AG08395 (cell line): ENCODE results near the gene LAMTOR2.

Experiments
- DNase-seq: peaks from one replicate; pipeline ENCODE4 v3.0.0; 2012; ENCODE audit warnings: mixed read lengths, low spot score

LAMTOR2 gene

GRCh38 chr1:156076609-156077429, 22.2 kb downstream of the LAMTOR2 start:
- no peak for DNase-seq

DNA sequence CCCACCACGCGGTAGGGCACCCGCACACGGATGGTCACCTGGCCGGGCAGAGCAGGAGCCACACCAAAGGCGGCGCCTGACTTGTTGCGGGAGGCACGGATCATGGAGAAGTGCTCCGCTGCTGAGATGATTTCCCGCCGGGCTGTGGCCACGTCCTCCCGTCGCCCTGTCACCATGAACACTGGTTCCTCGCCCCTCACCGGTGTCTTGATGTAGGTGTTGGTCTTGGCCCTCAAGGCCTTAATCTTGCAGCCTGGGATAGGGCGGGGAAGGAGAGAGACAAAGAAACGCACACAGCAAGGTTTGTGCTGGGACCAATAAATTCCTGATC, 22.8 kb downstream of the LAMTOR2 start:
- no peak for DNase-seq

- DNase-seq, result no peak
These were observed 24.1 kb downstream of the LAMTOR2 start for GRCh38 chr1:156078728-156079127.

DNA sequence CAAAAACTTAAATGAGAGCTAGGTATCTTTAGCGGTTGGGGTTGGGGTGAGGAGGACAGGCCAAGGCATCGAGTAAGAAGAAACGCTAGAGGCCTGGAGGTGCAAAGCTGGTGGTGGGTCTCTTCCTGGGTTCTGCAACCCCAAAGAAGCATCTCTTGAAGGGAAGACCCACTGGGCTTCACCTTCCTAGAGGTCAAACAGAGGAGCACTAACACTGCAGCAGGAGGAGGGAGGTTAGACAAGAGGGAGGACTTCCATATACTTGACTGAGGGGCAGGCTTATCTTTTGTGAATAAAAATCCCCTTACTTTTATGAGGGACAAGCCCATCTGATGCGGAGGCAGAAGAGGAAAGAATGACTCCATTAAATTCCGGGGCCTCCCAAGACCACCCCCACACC, 25.2 kb downstream of the LAMTOR2 start:
- no peak for DNase-seq

DNA sequence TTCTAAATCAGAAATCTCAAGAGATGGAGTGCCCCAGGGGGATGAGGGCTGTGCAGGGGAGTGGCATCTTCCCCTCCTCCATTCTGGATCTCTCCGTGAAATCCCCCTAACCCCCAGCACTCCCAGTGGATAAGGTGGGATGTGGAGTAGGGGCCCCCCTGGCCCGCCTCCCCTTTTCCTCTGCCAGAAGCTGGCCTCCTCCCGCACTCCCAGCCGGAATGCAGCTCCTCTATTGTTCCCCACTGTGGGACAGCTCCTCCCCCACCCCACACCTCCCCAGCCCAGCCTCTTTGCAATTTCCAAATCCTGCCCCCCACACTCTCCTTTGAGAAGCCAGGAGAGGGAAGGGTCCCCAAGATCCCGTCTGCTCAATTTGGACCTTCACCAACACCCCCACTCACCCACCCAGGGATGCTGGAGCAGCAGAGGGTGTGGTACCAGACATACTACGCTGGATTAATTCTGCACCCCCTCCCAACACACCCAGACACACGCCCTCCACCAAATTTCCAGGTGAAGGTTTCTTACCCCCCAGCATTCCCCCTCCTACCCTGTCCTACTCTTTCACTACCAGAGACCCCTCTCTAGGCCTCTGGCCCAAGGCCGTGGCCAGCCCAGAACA, 25.8 kb downstream of the LAMTOR2 start:
- DNase-seq, result no peak

DNA sequence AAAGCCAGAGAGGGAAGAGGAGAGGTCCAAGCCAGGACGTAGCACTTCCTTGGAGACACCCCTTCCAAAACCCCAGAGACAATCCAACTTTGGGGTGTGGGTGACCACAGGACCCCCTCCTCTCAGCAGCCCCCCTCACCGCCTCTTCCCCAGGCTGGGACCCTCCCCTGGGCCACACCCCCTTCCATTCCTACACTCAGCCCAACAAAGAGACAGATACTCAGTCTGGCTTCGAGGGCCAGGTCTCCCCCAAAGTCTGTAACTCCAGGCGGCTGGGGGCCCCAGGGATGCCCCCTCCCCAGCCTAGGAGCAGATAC, 26.2 kb downstream of the LAMTOR2 start:
- DNase-seq, result no peak

- no peak for DNase-seq
These were observed 26.8 kb downstream of the LAMTOR2 start for GRCh38 chr1:156081180-156081916.

DNA sequence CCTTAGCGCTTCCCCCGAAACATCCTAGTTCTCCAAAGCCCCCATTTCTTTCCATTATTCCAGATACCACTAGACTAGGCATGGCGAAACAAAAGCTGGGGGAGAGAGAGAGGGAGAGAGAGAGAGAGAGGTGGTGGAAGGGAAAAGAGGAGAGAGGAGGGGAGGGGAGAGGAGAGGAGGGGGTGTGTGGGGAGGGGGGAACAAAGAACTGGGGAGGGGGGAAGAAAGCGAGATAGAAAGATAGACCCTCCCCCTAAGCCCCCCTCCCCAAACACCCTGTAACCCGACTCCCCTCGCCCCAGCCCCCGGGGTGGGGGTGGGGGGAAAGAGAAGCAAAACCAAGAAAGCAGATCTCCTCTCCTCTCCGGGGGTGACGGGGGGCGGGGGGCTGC, 27.3 kb downstream of the LAMTOR2 start:
- no peak for DNase-seq

- peak; percentile 92 for DNase-seq
These were observed 27.9 kb downstream of the LAMTOR2 start, which contains the start of gene MEX3A for GRCh38 chr1:156082309-156083091. TSS of gene MEX3A (minus strand) at chr1:156082465. CDS start at chr1:156081998, 467 bp downstream.

GRCh38 chr1:156083800-156084790, 29.5 kb downstream of the LAMTOR2 start:
- no peak for DNase-seq

DNA sequence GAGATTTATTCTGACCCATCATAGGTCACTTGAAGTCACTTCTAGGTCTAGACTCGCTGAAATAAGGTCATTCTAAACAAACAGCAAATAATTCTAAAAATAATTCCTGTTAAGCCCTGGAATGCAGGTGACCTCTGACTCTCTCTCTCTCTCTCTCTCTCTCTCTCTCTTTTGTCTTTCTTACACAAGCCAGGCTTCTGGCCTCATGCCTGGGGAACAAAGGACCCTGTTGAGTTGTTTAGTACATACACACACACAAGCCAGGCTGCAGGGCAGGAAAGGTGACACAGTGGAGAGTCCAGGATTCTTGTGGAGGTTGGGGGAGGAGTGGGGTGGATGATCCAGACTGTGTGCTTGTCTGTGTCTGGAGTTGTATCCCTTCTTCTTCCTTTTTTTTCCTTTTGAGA, 31.7 kb downstream of the LAMTOR2 start:
- no peak for DNase-seq

- no peak for DNase-seq
These were observed 35.1 kb downstream of the LAMTOR2 start for GRCh38 chr1:156089704-156090103.

- DNase-seq, result no peak
These were observed 35.7 kb downstream of the LAMTOR2 start for GRCh38 chr1:156090138-156090839.

GRCh38 chr1:156090840-156091188, 36.2 kb downstream of the LAMTOR2 start:
- DNase-seq, result peak; percentile 74

GRCh38 chr1:156091610-156092009, 37.0 kb downstream of the LAMTOR2 start:
- no peak for DNase-seq

DNA sequence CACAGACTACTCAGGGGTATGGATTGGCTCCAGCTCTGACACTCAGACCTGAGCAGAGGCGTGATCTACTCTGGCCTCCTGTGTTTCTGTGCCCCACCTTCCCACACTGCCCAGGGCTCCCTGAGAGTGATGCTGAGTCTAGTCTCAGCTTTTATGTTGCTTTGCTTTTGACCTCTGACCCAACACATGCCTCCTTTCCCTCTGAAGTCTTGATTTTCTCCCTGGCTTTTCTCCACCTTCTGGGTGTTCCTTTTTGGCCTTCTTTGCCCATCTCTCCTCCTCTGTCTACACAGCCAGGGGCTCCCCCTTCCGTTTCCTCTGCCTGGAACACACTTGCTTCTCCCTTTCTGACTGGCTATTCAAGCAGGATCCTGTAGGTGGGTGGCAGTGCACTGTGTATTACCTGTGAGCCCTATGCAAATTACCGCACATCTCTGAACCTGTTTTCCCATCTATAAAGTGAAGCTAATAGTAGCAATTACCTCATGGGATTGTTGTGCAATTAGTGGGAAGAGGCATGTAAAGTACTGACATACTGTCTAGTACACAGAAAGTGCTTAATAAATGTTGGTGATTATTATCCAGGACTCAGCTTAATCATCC, 41.4 kb downstream of the LAMTOR2 start:
- no peak for DNase-seq

- peak; percentile 86 for DNase-seq
These were observed 42.2 kb downstream of the LAMTOR2 start for GRCh38 chr1:156096640-156097391.

DNA sequence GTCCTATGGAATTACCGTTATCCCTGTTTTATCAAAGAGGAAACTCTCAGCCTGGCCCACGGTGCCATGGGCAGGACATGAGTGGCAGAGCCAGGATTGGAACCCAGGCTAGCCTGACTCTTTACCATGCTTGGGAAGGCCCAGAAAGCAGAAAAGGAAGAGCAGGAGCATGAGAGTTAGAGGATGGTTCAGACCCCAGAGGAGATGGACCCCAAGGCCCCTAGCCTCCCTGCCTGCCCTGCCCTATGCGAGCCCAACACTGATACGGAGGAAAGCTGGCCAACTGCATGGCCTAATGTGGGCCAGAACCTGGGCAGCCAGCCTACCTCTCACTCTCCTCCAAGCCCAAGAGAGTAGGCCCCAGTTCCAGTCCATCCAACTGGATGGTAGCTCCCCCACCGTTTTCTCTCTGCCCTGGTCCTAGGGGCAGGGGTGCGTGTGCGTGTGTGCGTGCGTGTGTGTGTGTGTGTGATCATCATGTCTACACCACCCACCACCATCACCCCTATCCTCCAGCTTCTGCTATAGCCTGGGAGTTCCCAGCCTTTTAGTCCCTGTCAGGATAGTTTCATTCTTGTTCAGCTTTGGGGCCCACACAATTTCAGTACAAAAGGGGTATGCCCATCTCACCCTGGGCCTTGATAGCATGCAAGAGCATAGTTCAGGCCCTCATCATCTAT, 43.1 kb downstream of the LAMTOR2 start:
- no peak for DNase-seq

GRCh38 chr1:156098784-156099183, 44.2 kb downstream of the LAMTOR2 start:
- DNase-seq, result no peak
